Transverse colon (tissue), 3 donors: ENCODE data around the gene SHC3.

Source experiments
- CTCF ChIP-seq, 5 experiments: fragments of 200-600 bp in 3 of 5; fragments of 450-650 bp in 2 of 5; sonication (generic) in 3 of 5; IDR thresholded peaks; 1 replicate in 2 of 5; 2 replicates in 3 of 5; pipeline ENCODE4 v1.5.1; 2016 to 2017; ENCODE audit warnings: antibody characterized with exemption in 5 of 5, inconsistent platforms in 3 of 5, mild to moderate bottlenecking in 2 of 5, moderate library complexity in 1 of 5
- POLR2A ChIP-seq: fragments of 450-650 bp; IDR thresholded peaks from one replicate; pipeline ENCODE4 v1.6.1; 2016; ENCODE audit warnings: antibody characterized with exemption, mild to moderate bottlenecking, moderate library complexity

GRCh38 chr9:89011683-89012082 lies 166.9 kb downstream of the SHC3 start:
- TF ChIP-seq CTCF (IDR thresholded peaks at IDR 0.05): no peak
- no peak for TF ChIP-seq POLR2A
